ENCODE measurements around the gene PTCH2. TPM values are rescaled to one million over a fixed set of nuclear protein-coding genes. Genes with fewer than 3 reads are reported as not detected.

PTCH2 gene
- total RNA-seq, 2 experiments from 2014 or later: 0.13 to 0.97 TPM

- H3K4me1 Mint-ChIP-seq (ENCODE audit: low read depth): peaks cover 27% of the 10 kb centered on the region
- ChIA-PET POLR2A (interaction anchor here (0.6 to 12.2 kb wide), 21 partner anchors 10 to 620 kb away, joined by 3 to 466 read pairs (median 4); partner anchors contain the start of genes BEST4, BTBD19, DYNLT4 and EIF2B3), CTCF (interaction anchor here (0.9 to 6.1 kb wide), 7 partner anchors 16 to 194 kb away, joined by 3 to 45 read pairs (median 5); partner anchors contain the start of genes PLK3, RNU5D-1 and UROD)
- TF ChIP-seq CTCF (IDR thresholded peaks at IDR 0.05): no peak
- no peaks in the 10 kb centered on the region for H3K27me3 Mint-ChIP-seq
- ATAC-seq (no peak), DNase-seq (no peak)
- H3K36me3 Mint-ChIP-seq (ENCODE audit: low read depth): peaks cover 3% of the 10 kb centered on the region
- no peaks in the 10 kb centered on the region for H3K9me3 Mint-ChIP-seq
- H3K27ac Mint-ChIP-seq: peak overlapping the region; percentile 99
- peak overlapping the region; percentile 79 for H3K4me3 Mint-ChIP-seq
- intact Hi-C loops (cut with micrococcal nuclease): no loop called here
These were observed 22.5 kb downstream of the PTCH2 start for GRCh38 chr1:44820328-44821239.

DNA sequence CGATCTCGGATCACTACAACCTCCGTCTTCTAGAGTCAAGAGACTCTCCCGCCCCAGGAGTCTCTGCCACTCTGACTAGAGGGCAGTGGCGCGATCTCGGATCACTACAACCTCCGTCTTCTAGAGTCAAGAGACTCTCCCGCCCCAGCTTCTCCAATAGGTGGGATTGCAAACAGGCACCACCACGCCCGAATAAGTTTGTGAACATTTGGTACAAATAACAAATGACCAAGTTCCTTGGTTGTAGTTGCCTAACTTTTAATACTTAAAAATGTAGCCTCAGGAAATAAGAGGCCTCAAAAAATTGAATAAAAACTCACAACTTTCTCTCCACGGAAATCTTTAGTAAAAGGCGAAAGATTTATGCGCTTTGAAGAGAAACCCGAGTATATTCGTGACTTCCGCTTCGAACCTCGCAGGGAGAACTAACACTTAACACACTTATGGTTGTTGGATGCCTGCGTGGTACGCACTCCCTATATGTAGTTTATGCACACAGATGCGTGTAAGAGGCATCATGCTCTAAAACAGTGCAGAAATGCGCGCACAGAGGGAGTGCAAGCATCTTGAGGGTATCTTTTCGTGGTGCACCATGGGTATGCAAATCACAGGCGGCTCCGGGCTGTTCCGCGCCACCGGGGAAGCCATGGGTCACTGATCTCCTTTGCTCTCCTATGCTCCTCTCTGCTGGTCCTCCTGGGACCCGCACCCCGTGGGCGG, 23.3 kb downstream of the PTCH2 start:
- H3K4me1 Mint-ChIP-seq (ENCODE audit: low read depth): peaks cover 33% of the 10 kb centered on the region
- H3K36me3 Mint-ChIP-seq (ENCODE audit: low read depth): peaks cover 11% of the 10 kb centered on the region
- no peaks in the 10 kb centered on the region for H3K27me3 Mint-ChIP-seq
- DNase-seq (peak; percentile 93), ATAC-seq (peak; percentile 91)
- no peaks in the 10 kb centered on the region for H3K9me3 Mint-ChIP-seq
- peak overlapping the region; percentile 99 for H3K27ac Mint-ChIP-seq
- CTCF ChIA-PET: interaction anchor here (1.0 to 6.1 kb wide), 12 partner anchors 10 to 192 kb away, joined by 3 to 45 read pairs (median 6); partner anchors contain the start of genes PLK3, RNU5D-1, RPS8 and UROD
- intact Hi-C loops (cut with micrococcal nuclease): loop anchor here (1.0 to 5.0 kb wide), 2 partner anchors 37 to 98 kb away; no protein-coding TSS in a partner anchor
- POLR2A ChIA-PET: interaction anchor here (0.6 to 12.2 kb wide), 44 partner anchors 11 to 639 kb away, joined by 3 to 466 read pairs (median 3); partner anchors contain the start of genes BEST4, BTBD19, DYNLT4 and EIF2B3
- TF ChIP-seq CTCF (IDR thresholded peaks at IDR 0.05): no peak
- H3K4me3 Mint-ChIP-seq: peak overlapping the region; percentile 79

GRCh38 chr1:44819196-44819607, 23.9 kb downstream of the PTCH2 start:
- intact Hi-C loops (cut with micrococcal nuclease): loop anchor here (1.0 to 5.0 kb wide), 2 partner anchors 37 to 98 kb away; no protein-coding TSS in a partner anchor
- TF ChIP-seq CTCF (IDR thresholded peaks at IDR 0.05): no peak
- Mint-ChIP-seq H3K27ac (peak overlapping the region; percentile 99), H3K4me3 (peak overlapping the region; percentile 79), H3K27me3 (no peaks in the 10 kb centered on the region), H3K4me1 (ENCODE audit: low read depth) (peaks cover 35% of the 10 kb centered on the region), H3K36me3 (ENCODE audit: low read depth) (peaks cover 14% of the 10 kb centered on the region), H3K9me3 (no peaks in the 10 kb centered on the region)
- CTCF ChIA-PET: interaction anchor here (0.6 to 6.1 kb wide), 13 partner anchors 10 to 139 kb away, joined by 3 to 45 read pairs (median 6); partner anchors contain the start of genes PLK3, RNU5D-1 and RPS8
- POLR2A ChIA-PET: interaction anchor here (0.6 to 12.2 kb wide), 34 partner anchors 11 to 640 kb away, joined by 3 to 466 read pairs (median 3); partner anchors contain the start of genes BEST4, BTBD19, DYNLT4 and EIF2B3
- ATAC-seq (no peak), DNase-seq (no peak)

DNA sequence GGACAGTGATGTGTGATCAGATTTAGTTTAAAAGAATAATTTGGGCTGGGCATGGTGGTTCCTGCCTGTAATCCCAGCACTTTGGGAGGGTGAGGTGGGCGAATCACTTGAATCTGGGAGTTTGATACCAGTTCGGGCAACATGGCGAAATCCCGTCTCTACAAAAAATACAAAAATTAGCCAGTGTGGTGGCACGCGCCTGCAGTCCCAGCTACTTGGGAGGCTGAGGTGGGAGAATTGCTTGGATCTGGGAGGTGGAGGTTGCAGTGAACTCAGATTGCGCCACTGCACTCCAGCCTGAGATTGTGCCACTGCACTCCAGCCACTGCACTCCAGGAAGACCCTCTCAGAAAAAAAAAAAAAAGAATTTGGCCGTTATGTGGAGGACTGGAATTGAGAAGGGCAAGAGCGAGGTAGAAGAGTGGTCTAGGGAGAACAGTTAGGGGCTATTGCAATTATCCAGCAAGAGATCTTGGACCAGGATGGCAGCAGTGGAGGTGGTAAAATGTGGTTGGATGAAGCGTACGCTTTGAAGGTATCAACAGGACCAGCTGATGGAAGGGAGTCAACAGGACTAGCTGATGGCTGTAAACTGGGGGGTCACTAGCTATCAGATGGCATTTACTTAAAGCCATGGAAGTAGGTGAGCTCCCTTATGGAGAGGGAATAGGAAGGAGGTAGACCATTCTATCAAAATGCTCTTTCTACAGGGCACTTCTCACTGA, 25.1 kb downstream of the PTCH2 start:
- Mint-ChIP-seq H3K4me3 (peak overlapping the region; percentile 49), H3K27me3 (no peaks in the 10 kb centered on the region), H3K9me3 (no peaks in the 10 kb centered on the region), H3K27ac (peak overlapping the region; percentile 70), H3K36me3 (ENCODE audit: low read depth) (peaks cover 15% of the 10 kb centered on the region), H3K4me1 (ENCODE audit: low read depth) (peaks cover 39% of the 10 kb centered on the region)
- intact Hi-C loops (cut with micrococcal nuclease): loop anchor here (5.0 kb wide), 1 partner anchor 36 kb away; no protein-coding TSS in a partner anchor
- DNase-seq: no peak
- CTCF ChIA-PET: interaction anchor here (1.1 to 6.1 kb wide), 8 partner anchors 9 to 87 kb away, joined by 3 to 45 read pairs (median 4); partner anchors contain the start of genes PLK3 and RNU5D-1
- ATAC-seq: no peak
- no peak for TF ChIP-seq CTCF (IDR thresholded peaks at IDR 0.05)
- POLR2A ChIA-PET: interaction anchor here (0.8 to 12.2 kb wide), 8 partner anchors 9 to 93 kb away, joined by 3 to 466 read pairs (median 117); partner anchors contain the start of genes BEST4, BTBD19, DYNLT4 and PLK3
